PC-3 (cell line): ENCODE measurements around the gene GABRR1.

ENCODE experiments used
- EZH2 ChIP-seq: fragments of 300-600 bp; sonication (generic); IDR thresholded peaks from one replicate; pipeline ENCODE4 v1.6.1; 2017; ENCODE audit warnings: antibody characterized with exemption, mild to moderate bottlenecking, low read length; ENCODE audit not compliant: unreplicated experiment
- TF ChIP-seq, protein P1 (sequence below): fragments of 300-600 bp; sonication (generic); conservative IDR thresholded peaks from 2 replicates; pipeline ENCODE4 v1.5.1; 2017; ENCODE audit warnings: antibody characterized with exemption, low read depth, mild to moderate bottlenecking, low read length

DNA sequence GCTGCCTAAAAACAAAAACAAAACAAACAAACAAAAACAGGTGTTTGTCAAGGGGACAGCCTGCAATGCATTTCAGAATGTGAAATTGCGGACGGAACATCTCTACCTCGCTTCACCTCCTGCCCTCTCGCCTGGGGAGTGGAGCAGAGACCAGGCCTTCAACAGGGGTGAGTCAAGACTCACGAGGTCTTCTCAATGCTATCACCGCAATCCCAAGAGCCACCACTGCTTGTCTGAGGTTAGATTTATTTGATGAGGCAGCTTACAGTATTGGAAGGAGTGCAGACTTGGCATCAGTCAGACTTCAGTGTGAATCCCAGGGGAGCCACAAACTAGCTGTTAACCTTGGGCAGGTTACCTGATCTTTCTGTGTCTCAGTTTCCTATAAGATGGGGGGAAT, 7.7 kb downstream of the GABRR1 start:
- TF ChIP-seq EZH2 = no peak
- TF ChIP-seq, protein P1, sequence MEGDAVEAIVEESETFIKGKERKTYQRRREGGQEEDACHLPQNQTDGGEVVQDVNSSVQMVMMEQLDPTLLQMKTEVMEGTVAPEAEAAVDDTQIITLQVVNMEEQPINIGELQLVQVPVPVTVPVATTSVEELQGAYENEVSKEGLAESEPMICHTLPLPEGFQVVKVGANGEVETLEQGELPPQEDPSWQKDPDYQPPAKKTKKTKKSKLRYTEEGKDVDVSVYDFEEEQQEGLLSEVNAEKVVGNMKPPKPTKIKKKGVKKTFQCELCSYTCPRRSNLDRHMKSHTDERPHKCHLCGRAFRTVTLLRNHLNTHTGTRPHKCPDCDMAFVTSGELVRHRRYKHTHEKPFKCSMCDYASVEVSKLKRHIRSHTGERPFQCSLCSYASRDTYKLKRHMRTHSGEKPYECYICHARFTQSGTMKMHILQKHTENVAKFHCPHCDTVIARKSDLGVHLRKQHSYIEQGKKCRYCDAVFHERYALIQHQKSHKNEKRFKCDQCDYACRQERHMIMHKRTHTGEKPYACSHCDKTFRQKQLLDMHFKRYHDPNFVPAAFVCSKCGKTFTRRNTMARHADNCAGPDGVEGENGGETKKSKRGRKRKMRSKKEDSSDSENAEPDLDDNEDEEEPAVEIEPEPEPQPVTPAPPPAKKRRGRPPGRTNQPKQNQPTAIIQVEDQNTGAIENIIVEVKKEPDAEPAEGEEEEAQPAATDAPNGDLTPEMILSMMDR = no peak
